HG03139 (cell line): ENCODE results near the gene DHCR7.

Source experiments
- ATAC-seq: cut with Tn5 transposase; IDR thresholded peaks from one replicate; pipeline ENCODE4 v1.9.1; 2021; ENCODE audit not compliant: unreplicated experiment

The DHCR7 gene

GRCh38 chr11:71420455-71421241, 27.5 kb downstream of the DHCR7 start:
- ATAC-seq: no peak

GRCh38 chr11:71418643-71419042, 29.6 kb downstream of the DHCR7 start:
- ATAC-seq: no peak

GRCh38 chr11:71414645-71415044, 33.5 kb downstream of the DHCR7 start:
- no peak for ATAC-seq

GRCh38 chr11:71410363-71410966, 37.7 kb downstream of the DHCR7 start:
- no peak for ATAC-seq

- no peak for ATAC-seq
Observed at GRCh38 chr11:71408826-71409225, 39.4 kb downstream of the DHCR7 start.

GRCh38 chr11:71407356-71407755, 40.8 kb downstream of the DHCR7 start:
- ATAC-seq: no peak

GRCh38 chr11:71406681-71407080, 41.5 kb downstream of the DHCR7 start:
- no peak for ATAC-seq

GRCh38 chr11:71404209-71404608, 44.0 kb downstream of the DHCR7 start:
- no peak for ATAC-seq

- ATAC-seq: no peak
Observed at GRCh38 chr11:71402878-71403277, 45.3 kb downstream of the DHCR7 start.

- ATAC-seq: no peak
Observed at GRCh38 chr11:71400216-71400615, 48.0 kb downstream of the DHCR7 start.

GRCh38 chr11:71399341-71399740, 48.9 kb downstream of the DHCR7 start:
- no peak for ATAC-seq

GRCh38 chr11:71397961-71398360, 50.2 kb downstream of the DHCR7 start:
- ATAC-seq: no peak

- no peak for ATAC-seq
Observed at GRCh38 chr11:71397331-71397860, 50.8 kb downstream of the DHCR7 start.

GRCh38 chr11:71396548-71397123, 51.6 kb downstream of the DHCR7 start:
- ATAC-seq: no peak

GRCh38 chr11:71395774-71396173, 52.4 kb downstream of the DHCR7 start:
- no peak for ATAC-seq

GRCh38 chr11:71395263-71395560, 53.0 kb downstream of the DHCR7 start:
- ATAC-seq: no peak

GRCh38 chr11:71393283-71393682, 54.9 kb downstream of the DHCR7 start:
- ATAC-seq: no peak

GRCh38 chr11:71391796-71392195, 56.4 kb downstream of the DHCR7 start:
- ATAC-seq: no peak

GRCh38 chr11:71391352-71391751, 56.8 kb downstream of the DHCR7 start:
- ATAC-seq: no peak

GRCh38 chr11:71388637-71389235, 59.5 kb downstream of the DHCR7 start:
- ATAC-seq: no peak

GRCh38 chr11:71387784-71388636, 60.2 kb downstream of the DHCR7 start:
- no peak for ATAC-seq
